Heart right ventricle (tissue), 16 donors: ENCODE measurements around the gene TMEM39A. TPM values are rescaled to one million over a fixed set of nuclear protein-coding genes. Genes with fewer than 3 reads are reported as not detected.

ENCODE experiments used
- ATAC-seq, 8 donors: fragments of 200-7000 bp; cut with Tn5 transposase; one replicate each; pipeline ENCODE4 v1.9.1; 2020; ENCODE audit warnings: mild to moderate bottlenecking in 8 of 8, moderate library complexity in 8 of 8, moderate number of reproducible peaks in 1 of 8
- DNase-seq, 2 donors: peaks; one replicate each; pipeline ENCODE4 v3.0.0-alpha.2; 2020
- H3K27ac ChIP-seq, 10 donors: fragments of 200-600 bp; sonication (generic) in 2 of 10; one replicate each; pipeline versions ENCODE4 v1.5.0 to v1.8.0; 2020 to 2022; ENCODE audit warnings: mild to moderate bottlenecking in 3 of 10
- H3K27me3 ChIP-seq, 7 donors: fragments of 200-600 bp; one replicate each; pipeline ENCODE4 v1.8.0; 2021 to 2022; ENCODE audit warnings: mild to moderate bottlenecking in 2 of 7
- H3K36me3 ChIP-seq, 9 donors: fragments of 200-600 bp; sonication (generic) in 1 of 9; one replicate each; pipeline versions ENCODE4 v1.5.0 to v1.8.0; 2020 to 2022; ENCODE audit warnings: mild to moderate bottlenecking in 2 of 9
- H3K4me1 ChIP-seq, 9 donors: fragments of 200-600 bp; sonication (generic) in 1 of 9; one replicate each; pipeline versions ENCODE4 v1.5.0 to v1.8.0; 2020 to 2022; ENCODE audit warnings: mild to moderate bottlenecking in 4 of 9
- H3K4me3 ChIP-seq, 10 donors: fragments of 200-600 bp; sonication (generic) in 2 of 10; one replicate each; pipeline versions ENCODE4 v1.5.0 to v1.8.0; 2020 to 2022; ENCODE audit warnings: mild to moderate bottlenecking in 7 of 10, moderate library complexity in 2 of 10
- H3K9me3 ChIP-seq, 11 donors: fragments of 200-600 bp in 10 of 11; sonication (generic) in 2 of 11; one replicate each; pipeline versions ENCODE4 v1.5.0 to v1.8.0; 2013 to 2022; ENCODE audit warnings: mild to moderate bottlenecking in 2 of 11, control low read depth in 1 of 11, moderate library complexity in 1 of 11
- WGBS, 2 donors: extraction: QIAGEN DNeasy Blood & Tissue Kit; methylation state at CpG; one replicate each; pipeline ENCODE4 v1.1.7; 2013; ENCODE audit warnings: inconsistent platforms in 1 of 2; 5-methylcytosine and 5-hydroxymethylcytosine counted together
- intact Hi-C, 10 donors: fragments of 100-400 bp; cut with DNase I; formaldehyde crosslinking; loops; one replicate each; pipeline versions ENCODE4 v1.11.1 to v1.14.2; 2022
- polyA plus RNA-seq, 2 donors: library from polyadenylated mRNA; stranded (reverse); fragments of 200-250 nt; gene quantifications; one replicate each; pipeline ENCODE4 v1.2.3, GENCODE V29; 2013
- total RNA-seq, 10 donors: library from RNA; stranded (reverse); fragmentation: NEBNext Ultra II Directional in 3 of 10; extraction: Animal tissue kit (Norgen Biotek cat#: 25700) in 3 of 10; gene quantifications; one replicate each; pipeline versions ENCODE4 v1.2.1 to v1.2.4, GENCODE V29; 2021 to 2023
- TF ChIP-seq, protein P1 (sequence below), 9 donors: fragments of 200-600 bp; sonication (generic) in 2 of 9; IDR thresholded peaks; one replicate each; pipeline versions ENCODE4 v1.5.0 to v1.8.0; 2021 to 2022; ENCODE audit warnings: antibody characterized with exemption in 9 of 9, mild to moderate bottlenecking in 5 of 9, moderate library complexity in 1 of 9
- donor health status: Arrhythmogenic right ventricular cardiomyopathy.
- donor health status: ischemic (EF 13 %, LVEDD 7.1; RV severe dilation, severe dysfunction).
- donor health status: healthy with polysubstance abuse.
- donor health status: DM: no; HTN: yes; CAD: no.
- donor health status: DM: no; HTN: no; CAD: no.
- donor health status: ischemic (EF 25% LVEDD 6.9; RV normal size, moderate dysfunction).
- donor health status: ischemic (EF 25% LVEDD 5.7; RV mildly dilated, moderate dysfunction).
- donor health status: healthy.
- donor health status: DM: yes; HTN: yes; CAD: no.
- donor health status: Ischemic cardiomyopathy.
- donor health status: ischemic (EF 35%, LVEDD 5.7; RV mildly dilated, moderate dysfunction).
- donor health status: nonischemic (EF 11% LVEDD 7.7; RV severe dilation, severe dysfunction).
- donor health status: DM: yes; HTN: yes; CAD: no.
- donor health status: PGD.
- donor health status: ischemic (EF 29% LVEDD 5.4; RV normal size, mild dysfunction).
- donor health status: nonischemic (EF 23%, LVEDD 6.1; RV moderate dilation, normal function).

Gene TMEM39A
- total and polyA plus RNA-seq, 12 donors = 8.4 to 25.8 (median 12.8) TPM

DNA sequence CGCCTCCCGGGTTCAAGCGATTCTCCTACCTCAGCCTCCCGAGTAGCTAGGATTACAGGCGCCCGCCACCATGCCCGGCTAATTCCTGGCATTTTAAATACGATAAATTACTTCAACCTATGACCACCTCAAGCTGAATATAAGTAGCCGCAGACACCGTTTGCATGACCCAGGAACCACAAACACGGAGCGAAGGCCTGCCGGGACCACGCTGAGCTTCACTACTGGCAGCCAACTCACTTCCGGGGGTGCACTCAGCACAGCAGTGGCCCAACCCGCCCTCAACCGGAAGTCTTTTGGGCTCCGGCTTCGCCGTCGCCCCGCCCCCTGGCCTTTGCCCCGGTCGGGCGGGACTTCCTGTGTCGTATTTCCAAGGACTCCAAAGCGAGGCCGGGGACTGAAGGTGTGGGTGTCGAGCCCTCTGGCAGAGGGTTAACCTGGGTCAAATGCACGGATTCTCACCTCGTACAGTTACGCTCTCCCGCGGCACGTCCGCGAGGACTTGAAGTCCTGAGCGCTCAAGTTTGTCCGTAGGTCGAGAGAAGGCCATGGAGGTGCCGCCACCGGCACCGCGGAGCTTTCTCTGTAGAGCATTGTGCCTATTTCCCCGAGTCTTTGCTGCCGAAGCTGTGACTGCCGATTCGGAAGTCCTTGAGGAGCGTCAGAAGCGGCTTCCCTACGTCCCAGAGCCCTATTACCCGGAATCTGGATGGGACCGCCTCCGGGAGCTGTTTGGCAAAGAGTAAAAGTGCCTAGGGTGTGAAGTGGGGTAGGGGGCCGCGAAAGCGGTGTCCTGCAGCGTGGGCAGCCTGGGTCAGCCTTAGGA, 35.0 kb upstream of the TMEM39A start, which contains the start of gene TIMMDC1:
Gene TIMMDC1, plus strand, starts transcription at position 362 of the 826 bp plus-strand sequence. Its CDS starts 187 bp downstream, at position 549.
- Histone ChIP-seq H3K27me3 (no peaks in the 10 kb centered on the region), H3K4me3 (peak within 1 kb of the TSS; percentile 66 to 93 (median 82)), H3K4me1 (peaks cover 9 to 44% (median 31%) of the 10 kb centered on the region in 9 donors), H3K36me3 (peaks cover 0 to 26% (median 4%) of the 10 kb centered on the region in 9 donors), H3K9me3 (no peaks in the 10 kb centered on the region), H3K27ac (peak within 1 kb of the TSS; percentile 74 to 98 (median 96))
- TF ChIP-seq, protein P1, sequence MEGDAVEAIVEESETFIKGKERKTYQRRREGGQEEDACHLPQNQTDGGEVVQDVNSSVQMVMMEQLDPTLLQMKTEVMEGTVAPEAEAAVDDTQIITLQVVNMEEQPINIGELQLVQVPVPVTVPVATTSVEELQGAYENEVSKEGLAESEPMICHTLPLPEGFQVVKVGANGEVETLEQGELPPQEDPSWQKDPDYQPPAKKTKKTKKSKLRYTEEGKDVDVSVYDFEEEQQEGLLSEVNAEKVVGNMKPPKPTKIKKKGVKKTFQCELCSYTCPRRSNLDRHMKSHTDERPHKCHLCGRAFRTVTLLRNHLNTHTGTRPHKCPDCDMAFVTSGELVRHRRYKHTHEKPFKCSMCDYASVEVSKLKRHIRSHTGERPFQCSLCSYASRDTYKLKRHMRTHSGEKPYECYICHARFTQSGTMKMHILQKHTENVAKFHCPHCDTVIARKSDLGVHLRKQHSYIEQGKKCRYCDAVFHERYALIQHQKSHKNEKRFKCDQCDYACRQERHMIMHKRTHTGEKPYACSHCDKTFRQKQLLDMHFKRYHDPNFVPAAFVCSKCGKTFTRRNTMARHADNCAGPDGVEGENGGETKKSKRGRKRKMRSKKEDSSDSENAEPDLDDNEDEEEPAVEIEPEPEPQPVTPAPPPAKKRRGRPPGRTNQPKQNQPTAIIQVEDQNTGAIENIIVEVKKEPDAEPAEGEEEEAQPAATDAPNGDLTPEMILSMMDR (IDR thresholded peaks at IDR 0.05) = peak in 1 of 9 donors; percentile 7
- intact Hi-C loops = loop anchor here in 3 of 10 donors (1.0 to 10.0 kb wide), 4 partner anchors 30 to 996 kb away; partner anchors contain the start of genes COX17 (in 2 of the 3) and POGLUT1 (in 1 of the 3)
- ATAC-seq (peak; percentile 99 to 100 (median 100)), DNase-seq (peak; percentile 96 to 98)
- WGBS, 2 donors = 0 to 1% methylated on average over 58 of the region's 58 CpGs

GRCh38 chr3:119497820-119498185, 34.4 kb upstream of the TMEM39A start:
- TF ChIP-seq, protein P1 (IDR thresholded peaks at IDR 0.05) = no peak
- ATAC-seq (peak in 5 of 8 donors; percentile 2 to 10 (median 4)), DNase-seq (peak in 1 of 2 donors; percentile 16)
- Histone ChIP-seq H3K4me3 (peak overlapping the region; percentile 66 to 93 (median 82)), H3K27me3 (no peaks in the 10 kb centered on the region), H3K9me3 (no peaks in the 10 kb centered on the region), H3K27ac (peak overlapping the region; percentile 74 to 98 (median 96)), H3K36me3 (peaks cover 0 to 23% (median 4%) of the 10 kb centered on the region in 9 donors), H3K4me1 (peaks cover 9 to 44% (median 31%) of the 10 kb centered on the region in 9 donors)
- intact Hi-C loops = loop anchor here in 3 of 10 donors (1.0 to 10.0 kb wide), 4 partner anchors 29 to 997 kb away; partner anchors contain the start of genes COX17 (in 2 of the 3) and POGLUT1 (in 1 of the 3)
- WGBS, 2 donors = 8% methylated on average over 8 of the region's 8 CpGs

- H3K36me3 ChIP-seq = peaks cover 0 to 35% (median 0%) of the 10 kb centered on the region in 9 donors
- no peak for ATAC-seq
- H3K4me1 ChIP-seq = peaks cover 3 to 19% (median 13%) of the 10 kb centered on the region in 9 donors
- DNase-seq = no peak
- TF ChIP-seq, protein P1 (IDR thresholded peaks at IDR 0.05) = no peak
- no peaks in the 10 kb centered on the region for H3K27me3 ChIP-seq
- no peak overlapping the region for H3K27ac ChIP-seq
- intact Hi-C loops = loop anchor here in 2 of 10 donors (10.0 kb wide), 2 partner anchors 180 to 1000 kb away; partner anchors contain the start of gene COX17 (in 1 of the 2)
- H3K9me3 ChIP-seq = no peaks in the 10 kb centered on the region
- WGBS, 2 donors = 81 to 86% methylated on average over 2 of the region's 2 CpGs
- H3K4me3 ChIP-seq = no peak overlapping the region
Observed at GRCh38 chr3:119494597-119494996, 31.2 kb upstream of the TMEM39A start.

DNA sequence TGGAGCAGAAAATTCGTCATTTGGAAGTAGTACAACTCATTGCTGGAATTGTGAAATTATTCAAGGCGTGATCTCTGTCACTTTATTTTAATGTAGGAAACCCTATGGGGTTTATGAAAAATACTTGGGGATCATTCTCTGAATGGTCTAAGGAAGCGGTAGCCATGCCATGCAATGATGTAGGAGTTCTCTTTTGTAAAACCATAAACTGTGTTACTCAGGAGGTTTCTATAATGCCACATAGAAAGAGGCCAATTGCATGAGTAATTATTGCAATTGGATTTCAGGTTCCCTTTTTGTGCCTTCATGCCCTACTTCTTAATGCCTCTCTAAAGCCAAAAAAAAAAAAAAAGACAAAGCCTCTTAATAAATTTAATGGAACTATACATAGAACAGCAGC, 29.4 kb upstream of the TMEM39A start:
- TF ChIP-seq, protein P1 (IDR thresholded peaks at IDR 0.05) = no peak
- no peak for ATAC-seq
- intact Hi-C loops = loop anchor here in 2 of 10 donors (10.0 kb wide), 2 partner anchors 182 to 1002 kb away; partner anchors contain the start of gene COX17 (in 1 of the 2)

More for the DNA sequence above, 29.4 kb upstream of the TMEM39A start:
- no peaks in the 10 kb centered on the region for H3K9me3 ChIP-seq
- H3K27me3 ChIP-seq = no peaks in the 10 kb centered on the region
- peaks cover 0 to 12% (median 6%) of the 10 kb centered on the region in 9 donors for H3K4me1 ChIP-seq
- no peak overlapping the region for H3K4me3 ChIP-seq
- H3K36me3 ChIP-seq = peaks cover 0 to 53% (median 10%) of the 10 kb centered on the region in 9 donors
- no peak overlapping the region for H3K27ac ChIP-seq
- WGBS, 2 donors = 95 to 96% methylated on average over 3 of the region's 3 CpGs
- no peak for DNase-seq
